Endothelial cell of umbilical vein (primary cell): ENCODE results near the gene PLCB4. TPM values are rescaled to one million over a fixed set of nuclear protein-coding genes. Genes with fewer than 3 reads are reported as not detected.

Source experiments
- BruUV-seq: library from RNA; stranded (reverse); fragments of 400-500 nt; replicated peaks from 2 replicates; lab custom pipeline; 2021; lab: Mats Ljungman, UMichigan
- CTCF ChIA-PET: fragments of 300-600, 350-600 bp; sonication (Branson Sonifier 250); formaldehyde crosslinking; loops from one replicate; lab custom pipeline; 2021; ENCODE audit warnings: antibody characterized with exemption, inconsistent platforms; lab: Charles Lee
- POLR2A ChIA-PET: fragments of 300-600, 350-600 bp; sonication (Branson Sonifier 250); formaldehyde crosslinking; loops from one replicate; lab custom pipeline; 2021; ENCODE audit warnings: antibody characterized with exemption, inconsistent platforms; lab: Charles Lee
- DNase-seq: peaks from one replicate; pipeline ENCODE4 v3.0.0-alpha.2; 2011; ENCODE audit warnings: low read depth, low spot score
- FAIRE-seq: peaks from 2 replicates; lab custom pipeline; 2011; peaks lifted over from hg19 to GRCh38; lab: Jason Lieb, UNC
- H2AFZ ChIP-seq: 2 replicates; pipeline ENCODE4 v1.6.0; 2012; ENCODE audit warnings: low read depth, low read length, control low read depth, inconsistent platforms
- H3K27ac ChIP-seq: 2 replicates; pipeline ENCODE4 v1.5.1; 2011; ENCODE audit warnings: low read depth, mild to moderate bottlenecking, control low read depth, low read length, moderate library complexity; ENCODE audit not compliant: insufficient read depth
- H3K27me3 ChIP-seq, 2 experiments: 2 replicates each; pipeline versions ENCODE4 v1.6.0 to v1.6.1; 2011; ENCODE audit warnings: low read length in 2 of 2, mixed read lengths in 1 of 2; ENCODE audit not compliant: control insufficient read depth in 2 of 2, insufficient read depth in 2 of 2
- H3K36me3 ChIP-seq, 2 experiments: 2 replicates in 1 of 2; 3 replicates in 1 of 2; pipeline ENCODE4 v1.5.1; 2011; ENCODE audit warnings: low read length in 2 of 2, mild to moderate bottlenecking in 1 of 2, moderate library complexity in 1 of 2; ENCODE audit not compliant: control insufficient read depth in 2 of 2, insufficient read depth in 2 of 2; ENCODE audit errors: extremely low read depth in 1 of 2
- H3K4me1 ChIP-seq: 3 replicates; pipeline ENCODE4 v1.5.1; 2011; ENCODE audit warnings: mild to moderate bottlenecking, low read length; ENCODE audit not compliant: control insufficient read depth, insufficient read depth; ENCODE audit errors: extremely low read depth
- H3K4me2 ChIP-seq: 2 replicates; pipeline ENCODE4 v1.6.1; 2011; ENCODE audit warnings: low read length, control low read depth, mixed read lengths; ENCODE audit not compliant: insufficient read depth
- H3K4me3 ChIP-seq, 3 experiments: fragments of 200-600 bp in 1 of 3; sonication (generic), shearing (Covaris generic) in 1 of 3; replicated peaks in 1 of 3; 2 replicates each; pipeline ENCODE4 v1.5.1; 2011 to 2016; ENCODE audit warnings: control low read depth in 3 of 3, low read length in 3 of 3, mild to moderate bottlenecking in 2 of 3, inconsistent platforms in 1 of 3, low read depth in 1 of 3, moderate library complexity in 1 of 3; ENCODE audit not compliant: insufficient read depth in 1 of 3
- H3K79me2 ChIP-seq: 2 replicates; pipeline ENCODE4 v1.6.0; 2012; ENCODE audit warnings: low read length, inconsistent platforms; ENCODE audit not compliant: control insufficient read depth, insufficient read depth
- H3K9ac ChIP-seq: replicated peaks from 2 replicates; pipeline ENCODE3; 2011; ENCODE audit warnings: low read length, control low read depth; ENCODE audit not compliant: insufficient read depth; ENCODE audit errors: extremely low read depth
- H3K9me1 ChIP-seq: replicated peaks from 3 replicates; pipeline ENCODE4 v1.6.0; 2011; ENCODE audit warnings: mild to moderate bottlenecking, low read length; ENCODE audit not compliant: control insufficient read depth, insufficient read depth; ENCODE audit errors: extremely low read depth
- H3K9me3 ChIP-seq: replicated peaks from 2 replicates; pipeline ENCODE4 v1.5.1; 2012; ENCODE audit warnings: low read length, inconsistent platforms; ENCODE audit not compliant: control insufficient read depth, insufficient read depth
- H4K20me1 ChIP-seq: replicated peaks from 2 replicates; pipeline ENCODE3; 2011; ENCODE audit warnings: mild to moderate bottlenecking, low read length; ENCODE audit not compliant: control insufficient read depth, insufficient read depth; ENCODE audit errors: extremely low read depth
- CTCF ChIP-seq, 2 donors: IDR thresholded peaks; 1 replicate in 1 of 2; 2 replicates in 1 of 2; pipeline ENCODE4 v1.5.1; 2011; ENCODE audit warnings: low read length in 2 of 2, mild to moderate bottlenecking in 2 of 2, moderate library complexity in 2 of 2, control low read depth in 1 of 2, inconsistent platforms in 1 of 2, low read depth in 1 of 2; ENCODE audit not compliant: insufficient read depth in 1 of 2; ENCODE audit errors: extremely low read depth in 1 of 2
- EZH2 ChIP-seq: IDR thresholded peaks from 2 replicates; pipeline ENCODE4 v1.6.1; 2012; ENCODE audit warnings: borderline replicate concordance, low read depth, mild to moderate bottlenecking, moderate library complexity, low read length, inconsistent platforms; ENCODE audit not compliant: severe bottlenecking
- JUN ChIP-seq: IDR thresholded peaks from 2 replicates; pipeline ENCODE4 v1.6.1; 2011; ENCODE audit warnings: borderline replicate concordance, low read depth; ENCODE audit not compliant: insufficient read length, insufficient read depth
- MAX ChIP-seq: IDR thresholded peaks from 2 replicates; pipeline ENCODE4 v1.6.1; 2011; ENCODE audit not compliant: insufficient read depth, insufficient read length
- dilution Hi-C: fragments of 300-500 bp; cut with MboI; formaldehyde crosslinking; loops from one replicate; pipeline ENCODE4 v1.15.0; 2019; ENCODE audit warnings: low sequenced_read_pairs; ENCODE audit not compliant: extremely low pct_ligation_motif_present
- intact Hi-C: fragments of 100-400 bp; cut with micrococcal nuclease; formaldehyde crosslinking; loops from one replicate; pipeline ENCODE4 v1.10.0; 2022
- polyA plus RNA-seq, 4 experiments: library from polyadenylated mRNA; depleted of rRNA in 3 of 4; stranded (reverse) in 3 of 4; unstranded in 1 of 4; fragments of >200 nt; gene quantifications; 2 replicates each; pipeline versions ENCODE4 v1.2.1 to v1.2.3, GENCODE V29; 2011 to 2012; ENCODE audit warnings: missing spikeins in 1 of 4
- total RNA-seq: library from RNA; stranded (reverse); gene quantifications from 2 replicates; pipeline ENCODE4 v1.2.3, GENCODE V29; 2021

PLCB4 gene
- total and polyA plus RNA-seq, 2 donors (not counting 3 experiments of a cell fraction or from before 2014, with no cell fraction given) = 0.37 to 1.7 TPM

- Histone ChIP-seq H3K4me3 (no peak overlapping the region), H3K4me2 (no peak overlapping the region), H3K27me3 (no peaks in the 10 kb centered on the region), H4K20me1 (no peaks in the 10 kb centered on the region), H3K36me3 (no peaks in the 10 kb centered on the region), H3K9ac (no peak overlapping the region), H3K4me1 (no peaks in the 10 kb centered on the region), H3K27ac (no peak overlapping the region), H3K9me3 (no peaks in the 10 kb centered on the region), H3K9me1 (no peaks in the 10 kb centered on the region), H3K79me2 (no peaks in the 10 kb centered on the region), H2AFZ (no peak overlapping the region)
- DNase-seq = no peak
- CTCF ChIA-PET = no interaction called here
- TF ChIP-seq JUN (no peak), MAX (no peak), EZH2 (no peak)
- POLR2A ChIA-PET = no interaction called here
- BruUV-seq = no TSS peak
- dilution Hi-C loops (no loop called here), intact Hi-C loops (no loop called here)
- FAIRE-seq = no peak
Observed at GRCh38 chr20:9390441-9390840, 321.6 kb downstream of the PLCB4 start.

- Histone ChIP-seq H3K27ac (no peak overlapping the region), H3K4me1 (no peaks in the 10 kb centered on the region), H3K4me3 (no peak overlapping the region), H3K9me1 (no peaks in the 10 kb centered on the region), H3K4me2 (no peak overlapping the region), H4K20me1 (no peaks in the 10 kb centered on the region), H3K36me3 (no peaks in the 10 kb centered on the region), H2AFZ (no peak overlapping the region), H3K79me2 (no peaks in the 10 kb centered on the region), H3K9ac (no peak overlapping the region), H3K27me3 (no peaks in the 10 kb centered on the region), H3K9me3 (no peaks in the 10 kb centered on the region)
- DNase-seq = peak; percentile 37
- no peak for FAIRE-seq
- ChIA-PET POLR2A (no interaction called here), CTCF (interaction anchor here (0.6 to 2.5 kb wide), 28 partner anchors 10 to 643 kb away, joined by 3 to 38 read pairs (median 4); no protein-coding TSS in a partner anchor)
- dilution Hi-C loops (no loop called here), intact Hi-C loops (loop anchor here (1.0 kb wide), 3 partner anchors 539 to 634 kb away; no protein-coding TSS in a partner anchor)
- no TSS peak for BruUV-seq
- no peak for TF ChIP-seq JUN
- peak; percentile 54 to 80 for TF ChIP-seq CTCF (IDR thresholded peaks at IDR 0.05; ENCODE audit: extremely low read depth in 1 of 2, insufficient read depth in 1 of 2, low read depth in 1 of 2, low read length in 2 of 2)
Observed at GRCh38 chr20:9392892-9393857, 324.3 kb downstream of the PLCB4 start.
